ENCODE results near the gene TYSND1. TPM values are rescaled to one million over a fixed set of nuclear protein-coding genes. Genes with fewer than 3 reads are reported as not detected.
A peak's percentile ranks its signal among the peaks of the same experiment; 100 is the strongest.

The TYSND1 gene
- total and polyA plus RNA-seq, 7 experiments from 2014 or later: 13.8 to 35.9 (median 21.0) TPM

DNA sequence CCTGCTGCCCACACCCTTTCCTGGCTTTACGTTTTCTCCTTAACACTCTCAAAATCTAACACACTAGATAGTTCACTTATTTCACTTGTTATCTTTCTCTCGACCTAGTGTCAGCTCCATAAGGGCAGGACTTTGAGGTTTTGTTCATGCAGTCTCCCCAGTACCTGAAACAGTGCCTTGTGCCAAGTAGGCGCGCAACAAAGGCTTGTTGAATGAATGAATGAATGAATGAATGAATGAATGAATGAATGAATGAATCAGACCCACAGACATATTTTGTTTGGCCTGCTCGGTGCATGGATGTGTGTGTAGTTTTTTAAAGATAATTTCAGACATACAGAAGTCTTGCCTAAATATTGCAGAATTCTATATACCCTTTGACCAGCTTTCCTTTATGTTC lies 6.2 kb downstream of the TYSND1 start:
- H3K4me1 ChIP-seq (ENCODE audit: control insufficient read depth in 2 of 2, insufficient read depth in 2 of 2, low read length in 2 of 2): peaks cover 7 to 14% of the 10 kb centered on the region in 2 donors
- H3K27me3 ChIP-seq (ENCODE audit: control insufficient read depth in 2 of 2, insufficient read depth in 2 of 2, low read length in 2 of 2): no peaks in the 10 kb centered on the region
- ChIA-PET POLR2A (interaction anchor here (1.3 kb wide), 1 partner anchor 30 kb away, joined by 5 read pairs; the partner anchor contains the start of gene SAR1A), CTCF (interaction anchor here (1.3 kb wide), 1 partner anchor 26 kb away, joined by 3 read pairs; no protein-coding TSS in a partner anchor)
- no peaks in the 10 kb centered on the region for H3K27me3 Mint-ChIP-seq
- no peaks in the 10 kb centered on the region for H3K9me3 Mint-ChIP-seq
- no peak overlapping the region for H3K4me3 Mint-ChIP-seq
- no peak overlapping the region for H3K4me3 ChIP-seq (ENCODE audit: low read length)
- peaks cover 0 to 19% (median 0%) of the 10 kb centered on the region in 5 donors for H3K36me3 Mint-ChIP-seq
- intact Hi-C loops (cut with micrococcal nuclease): no loop called here
- no peak overlapping the region for H3K27ac Mint-ChIP-seq
- DNase-seq: no peak
- H3K4me1 Mint-ChIP-seq: peaks cover 15 to 51% (median 31%) of the 10 kb centered on the region in 7 donors
- H3K36me3 ChIP-seq (ENCODE audit: control insufficient read depth in 2 of 3, insufficient read depth in 3 of 3, low read length in 3 of 3): peaks cover 0 to 20% (median 0%) of the 10 kb centered on the region in 3 experiments
- no peak overlapping the region for H3K27ac ChIP-seq (ENCODE audit: low read depth, low read length)
- no peak for ATAC-seq
- H3K9me3 ChIP-seq (ENCODE audit: control insufficient read depth in 2 of 3, low read length in 3 of 3): no peaks in the 10 kb centered on the region

GRCh38 chr10:70139997-70140250 lies 6.6 kb downstream of the TYSND1 start:
- H3K27me3 ChIP-seq (ENCODE audit: control insufficient read depth in 2 of 2, insufficient read depth in 2 of 2, low read length in 2 of 2): no peaks in the 10 kb centered on the region
- intact Hi-C loops (cut with micrococcal nuclease): no loop called here
- ChIA-PET CTCF (interaction anchor here (1.3 kb wide), 1 partner anchor 25 kb away, joined by 3 read pairs; no protein-coding TSS in a partner anchor), POLR2A (interaction anchor here (1.3 kb wide), 1 partner anchor 30 kb away, joined by 5 read pairs; the partner anchor contains the start of gene SAR1A)
- Mint-ChIP-seq H3K4me1 (peaks cover 13 to 51% (median 31%) of the 10 kb centered on the region in 7 donors), H3K36me3 (peaks cover 0 to 19% (median 2%) of the 10 kb centered on the region in 5 donors), H3K27me3 (no peaks in the 10 kb centered on the region), H3K27ac (peak overlapping the region in 2 of 9 donors; percentile 25 to 40), H3K4me3 (no peak overlapping the region), H3K9me3 (no peaks in the 10 kb centered on the region)
- ATAC-seq (no peak), DNase-seq (no peak)
- H3K4me1 ChIP-seq (ENCODE audit: control insufficient read depth in 2 of 2, insufficient read depth in 2 of 2, low read length in 2 of 2): peaks cover 7 to 10% of the 10 kb centered on the region in 2 donors
- H3K4me3 ChIP-seq (ENCODE audit: low read length): no peak overlapping the region
- peaks cover 0 to 20% (median 0%) of the 10 kb centered on the region in 3 experiments for H3K36me3 ChIP-seq (ENCODE audit: control insufficient read depth in 2 of 3, insufficient read depth in 3 of 3, low read length in 3 of 3)
- no peak overlapping the region for H3K27ac ChIP-seq (ENCODE audit: low read depth, low read length)
- H3K9me3 ChIP-seq (ENCODE audit: control insufficient read depth in 2 of 3, low read length in 3 of 3): no peaks in the 10 kb centered on the region

GRCh38 chr10:70139151-70139996 lies 7.1 kb downstream of the TYSND1 start:
- Mint-ChIP-seq H3K4me1 (peaks cover 8 to 47% (median 28%) of the 10 kb centered on the region in 7 donors), H3K4me3 (no peak overlapping the region), H3K27me3 (no peaks in the 10 kb centered on the region), H3K9me3 (no peaks in the 10 kb centered on the region), H3K36me3 (peaks cover 0 to 19% (median 2%) of the 10 kb centered on the region in 5 donors), H3K27ac (peak overlapping the region in 1 of 9 donors; percentile 40)
- no peaks in the 10 kb centered on the region for H3K9me3 ChIP-seq (ENCODE audit: control insufficient read depth in 2 of 3, low read length in 3 of 3)
- no peak for DNase-seq
- H3K36me3 ChIP-seq (ENCODE audit: control insufficient read depth in 2 of 3, insufficient read depth in 3 of 3, low read length in 3 of 3): peaks cover 0 to 20% (median 0%) of the 10 kb centered on the region in 3 experiments
- no peak overlapping the region for H3K4me3 ChIP-seq (ENCODE audit: low read length)
- intact Hi-C loops (cut with micrococcal nuclease): no loop called here
- ATAC-seq: no peak
- peaks cover 4 to 7% of the 10 kb centered on the region in 2 donors for H3K4me1 ChIP-seq (ENCODE audit: control insufficient read depth in 2 of 2, insufficient read depth in 2 of 2, low read length in 2 of 2)
- POLR2A ChIA-PET: interaction anchor here (1.3 kb wide), 1 partner anchor 31 kb away, joined by 5 read pairs; the partner anchor contains the start of gene SAR1A
- no peaks in the 10 kb centered on the region for H3K27me3 ChIP-seq (ENCODE audit: control insufficient read depth in 2 of 2, insufficient read depth in 2 of 2, low read length in 2 of 2)
- CTCF ChIA-PET: interaction anchor here (0.8 kb wide), 1 partner anchor 7 kb away, joined by 3 read pairs; the partner anchor contains the start of gene TYSND1
- no peak overlapping the region for H3K27ac ChIP-seq (ENCODE audit: low read depth, low read length)

- no peaks in the 10 kb centered on the region for H3K27me3 ChIP-seq (ENCODE audit: control insufficient read depth in 2 of 2, insufficient read depth in 2 of 2, low read length in 2 of 2)
- CTCF ChIA-PET: interaction anchor here (0.8 kb wide), 1 partner anchor 8 kb away, joined by 3 read pairs; the partner anchor contains the start of gene TYSND1
- H3K4me3 ChIP-seq (ENCODE audit: low read length): no peak overlapping the region
- H3K4me1 ChIP-seq (ENCODE audit: control insufficient read depth in 2 of 2, insufficient read depth in 2 of 2, low read length in 2 of 2): no peaks in the 10 kb centered on the region
- intact Hi-C loops (cut with micrococcal nuclease): no loop called here
- no peak overlapping the region for H3K4me3 Mint-ChIP-seq
- H3K27ac ChIP-seq (ENCODE audit: low read depth, low read length): no peak overlapping the region
- H3K36me3 Mint-ChIP-seq: peaks cover 0 to 19% (median 3%) of the 10 kb centered on the region in 5 donors
- peak overlapping the region in 2 of 9 donors; percentile 17 to 62 for H3K27ac Mint-ChIP-seq
- no peak for DNase-seq
- H3K27me3 Mint-ChIP-seq: peaks cover 0 to 1% (median 0%) of the 10 kb centered on the region in 5 donors
- H3K4me1 Mint-ChIP-seq: peaks cover 4 to 41% (median 21%) of the 10 kb centered on the region in 7 donors
- H3K9me3 ChIP-seq (ENCODE audit: control insufficient read depth in 2 of 3, low read length in 3 of 3): no peaks in the 10 kb centered on the region
- H3K9me3 Mint-ChIP-seq: no peaks in the 10 kb centered on the region
- no peak for ATAC-seq
- peaks cover 0 to 20% (median 0%) of the 10 kb centered on the region in 3 experiments for H3K36me3 ChIP-seq (ENCODE audit: control insufficient read depth in 2 of 3, insufficient read depth in 3 of 3, low read length in 3 of 3)
- POLR2A ChIA-PET: no interaction called here
Measured at GRCh38 chr10:70137927-70138883, 8.3 kb downstream of the TYSND1 start.

DNA sequence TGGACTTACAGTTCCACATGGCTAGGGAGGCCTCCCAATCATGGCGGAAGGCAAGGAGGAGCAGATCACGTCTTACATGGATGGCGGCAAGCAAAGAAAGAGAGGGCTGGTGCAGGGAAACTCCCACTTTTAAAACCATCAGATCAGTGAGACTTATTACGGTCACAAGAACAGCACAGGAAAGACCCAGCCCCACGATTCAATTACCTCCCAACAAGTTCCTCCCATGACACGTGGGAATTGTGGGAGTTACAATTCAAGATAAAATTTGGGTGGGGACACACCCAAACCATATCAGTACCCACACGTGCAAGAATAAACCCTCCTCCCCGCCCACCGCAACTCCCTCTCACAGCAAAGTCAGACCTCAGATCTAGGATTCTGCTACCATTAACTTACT lies 9.4 kb downstream of the TYSND1 start:
- Histone ChIP-seq H3K27me3 (ENCODE audit: control insufficient read depth in 2 of 2, insufficient read depth in 2 of 2, low read length in 2 of 2) (no peaks in the 10 kb centered on the region), H3K4me1 (ENCODE audit: control insufficient read depth in 2 of 2, insufficient read depth in 2 of 2, low read length in 2 of 2) (peaks cover 1 to 2% of the 10 kb centered on the region in 2 donors), H3K9me3 (ENCODE audit: control insufficient read depth in 2 of 3, low read length in 3 of 3) (no peaks in the 10 kb centered on the region), H3K27ac (ENCODE audit: low read depth, low read length) (no peak overlapping the region), H3K4me3 (ENCODE audit: low read length) (no peak overlapping the region), H3K36me3 (ENCODE audit: control insufficient read depth in 2 of 3, insufficient read depth in 3 of 3, low read length in 3 of 3) (peaks cover 0 to 20% (median 0%) of the 10 kb centered on the region in 3 experiments)
- no peak for DNase-seq
- Mint-ChIP-seq H3K36me3 (peaks cover 0 to 19% (median 3%) of the 10 kb centered on the region in 5 donors), H3K27ac (peak overlapping the region in 1 of 9 donors; percentile 77), H3K27me3 (peaks cover 0 to 6% (median 0%) of the 10 kb centered on the region in 5 donors), H3K4me3 (no peak overlapping the region), H3K4me1 (peaks cover 9 to 42% (median 21%) of the 10 kb centered on the region in 7 donors), H3K9me3 (no peaks in the 10 kb centered on the region)
- ATAC-seq: no peak
- ChIA-PET CTCF (no interaction called here), POLR2A (interaction anchor here (1.1 kb wide), 1 partner anchor 1805 kb away, joined by 3 read pairs; the partner anchor contains the start of gene HNRNPH3)
- intact Hi-C loops (cut with micrococcal nuclease): no loop called here

- POLR2A ChIA-PET: no interaction called here
- DNase-seq (no peak), ATAC-seq (no peak)
- Mint-ChIP-seq H3K4me3 (no peak overlapping the region), H3K9me3 (no peaks in the 10 kb centered on the region), H3K36me3 (peaks cover 0 to 19% (median 3%) of the 10 kb centered on the region in 5 donors), H3K27me3 (peaks cover 0 to 8% (median 0%) of the 10 kb centered on the region in 5 donors), H3K27ac (no peak overlapping the region), H3K4me1 (peaks cover 13 to 43% (median 24%) of the 10 kb centered on the region in 7 donors)
- Histone ChIP-seq H3K27ac (ENCODE audit: low read depth, low read length) (no peak overlapping the region), H3K4me3 (ENCODE audit: low read length) (no peak overlapping the region), H3K9me3 (ENCODE audit: control insufficient read depth in 2 of 3, low read length in 3 of 3) (no peaks in the 10 kb centered on the region), H3K27me3 (ENCODE audit: control insufficient read depth in 2 of 2, insufficient read depth in 2 of 2, low read length in 2 of 2) (no peaks in the 10 kb centered on the region), H3K4me1 (ENCODE audit: control insufficient read depth in 2 of 2, insufficient read depth in 2 of 2, low read length in 2 of 2) (peaks cover 6 to 7% of the 10 kb centered on the region in 2 donors), H3K36me3 (ENCODE audit: control insufficient read depth in 2 of 3, insufficient read depth in 3 of 3, low read length in 3 of 3) (peaks cover 0 to 20% (median 0%) of the 10 kb centered on the region in 3 experiments)
- intact Hi-C loops (cut with micrococcal nuclease): no loop called here
- CTCF ChIA-PET: interaction anchor here (0.8 kb wide), 1 partner anchor 22 kb away, joined by 4 read pairs; no protein-coding TSS in a partner anchor
Measured at GRCh38 chr10:70135684-70136083, 10.8 kb downstream of the TYSND1 start.
